OCI-M2 (cell line): ENCODE measurements around the gene PCGF2.

Experiments
- DNase-seq: peaks from one replicate; lab custom pipeline; 2025; ENCODE audit not compliant: unreplicated experiment; lab: John Stamatoyannopoulos, UW

Gene PCGF2

GRCh38 chr17:38719943-38720641 is 28.0 kb downstream of the PCGF2 start:
- DNase-seq: no peak

- no peak for DNase-seq
These were observed 28.7 kb downstream of the PCGF2 start for GRCh38 chr17:38719289-38719942.

GRCh38 chr17:38717139-38717745 is 30.9 kb downstream of the PCGF2 start:
- DNase-seq: no peak

GRCh38 chr17:38716368-38717005 is 31.6 kb downstream of the PCGF2 start:
- no peak for DNase-seq

GRCh38 chr17:38715216-38715943 is 32.8 kb downstream of the PCGF2 start:
- DNase-seq: no peak

- DNase-seq: no peak
These were observed 34.6 kb downstream of the PCGF2 start for GRCh38 chr17:38713456-38714075.

GRCh38 chr17:38712593-38712992 is 35.5 kb downstream of the PCGF2 start:
- no peak for DNase-seq

GRCh38 chr17:38711792-38712571 is 36.2 kb downstream of the PCGF2 start:
- DNase-seq: no peak

GRCh38 chr17:38710985-38711384 is 37.2 kb downstream of the PCGF2 start:
- DNase-seq: no peak

- DNase-seq: no peak
These were observed 37.6 kb downstream of the PCGF2 start for GRCh38 chr17:38710604-38710962.

GRCh38 chr17:38709864-38710603 is 38.1 kb downstream of the PCGF2 start:
- no peak for DNase-seq

GRCh38 chr17:38709104-38709820 is 38.9 kb downstream of the PCGF2 start:
- DNase-seq: no peak

- no peak for DNase-seq
These were observed 40.3 kb downstream of the PCGF2 start for GRCh38 chr17:38707678-38708351.

GRCh38 chr17:38706505-38707216 is 41.5 kb downstream of the PCGF2 start:
- DNase-seq: no peak

- DNase-seq: no peak
These were observed 42.2 kb downstream of the PCGF2 start for GRCh38 chr17:38705803-38706504.

GRCh38 chr17:38705523-38705802 is 42.7 kb downstream of the PCGF2 start:
- DNase-seq: no peak
